GM18870 (cell line): ENCODE results near the gene OR10A3.
A peak's percentile ranks its signal among the peaks of the same experiment; 100 is the strongest.

Experiments
- ATAC-seq: cut with Tn5 transposase; IDR thresholded peaks from one replicate; pipeline ENCODE4 v1.9.1; 2021; ENCODE audit warnings: moderate library complexity; ENCODE audit not compliant: unreplicated experiment

OR10A3 gene

DNA sequence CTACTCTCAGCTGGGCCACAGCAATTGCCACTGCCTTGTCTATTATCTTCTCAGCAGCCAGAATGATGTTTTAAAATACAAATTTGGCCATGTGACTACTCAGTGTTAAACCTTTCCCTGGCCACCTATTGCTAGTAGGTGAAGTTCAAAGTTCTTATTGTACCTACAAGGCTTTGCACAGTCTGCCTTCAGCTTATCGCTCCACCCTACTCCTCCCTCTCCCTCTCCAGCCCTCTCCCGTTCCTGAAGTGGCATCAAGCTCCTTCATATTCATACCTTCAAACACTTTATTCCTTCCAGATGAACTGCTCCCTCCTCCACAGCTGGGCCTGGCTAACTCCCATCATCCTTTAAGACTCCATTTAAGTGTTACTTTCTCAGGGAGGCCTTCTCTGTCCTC, 47.7 kb downstream of the OR10A3 start:
- ATAC-seq, result no peak

- peak; percentile 55 for ATAC-seq
Measured at GRCh38 chr11:7892840-7893254, 48.7 kb downstream of the OR10A3 start.

DNA sequence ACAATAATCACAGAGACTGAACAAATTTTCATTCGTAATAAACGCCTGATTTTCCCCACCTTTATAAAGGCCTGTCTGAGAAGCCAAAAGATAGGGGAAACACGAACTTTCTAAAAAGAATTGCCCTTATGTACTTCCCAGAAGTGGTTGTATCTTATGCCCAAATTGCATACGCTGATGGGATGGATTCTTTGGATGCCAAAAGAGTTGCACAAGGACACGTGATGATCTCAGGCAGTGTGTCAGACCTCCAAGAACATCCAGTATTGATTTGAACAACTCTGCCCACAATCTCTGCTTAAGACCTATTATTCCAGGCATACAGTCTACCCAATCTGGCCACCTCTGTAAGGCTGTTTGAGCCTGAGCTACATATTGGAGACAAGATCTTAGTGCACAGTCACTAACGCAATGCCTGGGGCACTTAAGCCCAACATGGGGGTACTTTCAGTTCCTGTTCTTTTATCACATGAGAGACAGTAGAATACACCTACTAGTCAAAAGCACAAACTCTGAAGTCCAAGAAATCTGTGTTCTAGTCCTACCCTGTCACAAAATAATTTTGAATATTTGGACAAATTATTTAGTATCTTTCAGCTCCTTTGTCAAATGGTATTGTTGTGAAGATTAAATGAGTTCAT, 49.3 kb downstream of the OR10A3 start:
- ATAC-seq, result peak; percentile 49

DNA sequence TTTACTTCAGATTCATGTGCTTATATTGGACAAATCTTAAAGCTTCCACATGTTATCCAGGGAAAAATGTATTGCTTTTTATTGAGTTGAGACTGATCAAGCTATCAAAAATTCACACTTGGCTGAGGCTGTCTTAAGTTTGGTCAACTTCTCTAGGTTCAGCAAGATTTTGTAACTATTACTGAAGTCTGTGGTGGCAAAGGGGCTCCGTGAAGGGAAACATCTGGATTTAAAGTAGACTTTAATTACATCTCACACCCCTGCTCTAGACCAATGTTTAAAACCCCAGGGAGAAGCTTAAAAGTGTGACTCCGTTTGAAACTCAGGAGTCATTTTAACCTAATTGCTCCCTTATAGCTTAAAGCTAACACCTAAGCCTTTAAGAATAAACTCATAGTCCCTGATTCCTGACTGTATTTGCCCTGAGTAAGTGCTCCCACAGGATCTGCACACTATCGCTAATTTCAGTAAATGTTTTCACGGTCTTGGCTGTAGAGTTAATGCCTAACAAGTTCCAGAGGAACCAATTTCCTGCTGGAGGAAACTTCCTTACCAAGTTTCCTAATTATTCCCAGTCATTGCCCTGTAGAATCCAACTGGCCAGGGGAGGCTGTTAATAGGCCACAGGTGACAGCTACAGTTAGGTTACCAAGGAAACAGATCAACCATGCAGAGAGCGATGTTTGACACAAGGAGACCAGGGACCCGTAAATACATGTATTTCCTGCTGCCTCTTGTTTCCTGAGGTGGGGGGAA, 50.9 kb downstream of the OR10A3 start:
- ATAC-seq, result no peak

- ATAC-seq, result peak; percentile 47
Measured at GRCh38 chr11:7889985-7890384, 51.5 kb downstream of the OR10A3 start.
